HG03469 (cell line): Measurements from ENCODE around the gene CCNB3.

Experiments used
- ATAC-seq: cut with Tn5 transposase; IDR thresholded peaks from one replicate; pipeline ENCODE4 v1.9.1; 2021; ENCODE audit warnings: mild to moderate bottlenecking, moderate library complexity, moderate number of reproducible peaks; ENCODE audit not compliant: unreplicated experiment

Gene CCNB3

DNA sequence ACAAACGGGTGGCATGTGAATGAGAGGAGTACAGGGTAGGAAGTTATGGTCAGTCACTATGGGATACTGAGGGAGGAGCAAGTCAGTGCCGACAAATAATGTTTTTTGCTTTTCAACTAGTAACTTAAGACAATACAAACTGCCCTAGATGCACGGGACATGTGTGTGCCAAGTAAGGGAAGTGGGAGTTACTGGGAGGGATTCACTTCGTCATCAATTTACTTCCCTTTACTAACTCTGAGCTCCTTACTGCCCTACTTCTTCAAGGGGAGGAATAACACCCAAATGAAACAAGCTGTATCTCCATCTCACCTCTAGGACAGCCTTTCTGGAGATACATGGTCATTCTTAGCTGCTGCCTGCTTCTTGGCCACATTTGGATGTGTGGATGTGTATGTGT, 168.4 kb downstream of the CCNB3 start:
- ATAC-seq: no peak

GRCh38 chrX:50375481-50376267, 171.1 kb downstream of the CCNB3 start:
- ATAC-seq: no peak

- ATAC-seq: no peak
These were observed 177.3 kb downstream of the CCNB3 start for GRCh38 chrX:50381729-50382415.

GRCh38 chrX:50386520-50386919, 182.0 kb downstream of the CCNB3 start:
- ATAC-seq: no peak

DNA sequence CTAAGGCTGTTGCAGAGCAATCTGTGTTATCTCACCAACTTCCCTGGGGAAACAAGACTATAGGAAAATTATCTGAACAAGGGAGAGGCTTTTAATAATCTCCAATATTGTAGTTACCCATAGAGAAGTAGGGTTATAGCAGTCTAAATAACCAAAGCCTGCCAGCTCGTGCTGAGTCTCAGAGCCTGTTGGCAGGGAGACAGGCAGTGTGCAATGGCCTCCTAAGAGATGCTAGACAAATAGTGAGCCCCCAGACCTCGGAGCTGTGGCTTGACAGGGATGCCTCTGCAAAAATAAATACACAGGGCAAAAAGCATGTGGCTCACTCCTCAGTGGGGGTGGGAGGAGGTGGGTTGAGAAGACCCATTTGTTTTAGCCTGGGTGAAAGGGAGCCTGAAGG, 189.3 kb downstream of the CCNB3 start:
- no peak for ATAC-seq
